ENCODE measurements around the gene KCNH3. TPM values are rescaled to one million over a fixed set of nuclear protein-coding genes. Genes with fewer than 3 reads are reported as not detected.

Gene KCNH3
- total RNA-seq, 2 experiments from 2014 or later = 0.06 to 0.57 TPM

- TF ChIP-seq EZH2phosphoT487 (IDR thresholded peaks at IDR 0.05; ENCODE audit: borderline replicate concordance, low read depth, low read length) (no peak), CTCF (conservative IDR thresholded peaks at IDR 0.05; ENCODE audit: low read length) (no peak)
- CTCF ChIA-PET (ENCODE audit: unreplicated experiment) = no interaction called here
- Histone ChIP-seq H3K36me3 (ENCODE audit: insufficient read depth, low read length) (peaks cover 48% of the 10 kb centered on the region), H3K4me1 (ENCODE audit: insufficient read depth, low read length, poor library complexity, severe bottlenecking) (peaks cover 18% of the 10 kb centered on the region), H3K9me3 (ENCODE audit: low read length) (no peaks in the 10 kb centered on the region), H3K79me2 (ENCODE audit: insufficient read depth, low read depth, low read length) (peaks cover 28% of the 10 kb centered on the region), H3K4me3 (ENCODE audit: low read depth, low read length, poor library complexity, severe bottlenecking) (no peak overlapping the region), H3K27ac (ENCODE audit: low read depth, low read length, poor library complexity, severe bottlenecking) (no peak overlapping the region), H3K4me2 (ENCODE audit: low read length) (no peak overlapping the region), H3K9me2 (ENCODE audit: insufficient read depth, low read length) (no peaks in the 10 kb centered on the region), H4K20me1 (ENCODE audit: insufficient read depth, low read length) (no peaks in the 10 kb centered on the region), H2AFZ (ENCODE audit: low read length) (no peak overlapping the region)
- intact Hi-C loops (cut with micrococcal nuclease; ENCODE audit: unreplicated experiment) = no loop called here
- BruUV-seq (replicated peaks) = no TSS peak
- no peak for DNase-seq (ENCODE audit: low spot score)
- POLR2A ChIA-PET = interaction anchor here (0.5 kb wide), 1 partner anchor 451 kb away, joined by 5 read pairs; no protein-coding TSS in a partner anchor
These were observed 26.8 kb downstream of the KCNH3 start for GRCh38 chr12:49565406-49566265.

- intact Hi-C loops (cut with micrococcal nuclease; ENCODE audit: unreplicated experiment) = no loop called here
- Histone ChIP-seq H3K36me3 (ENCODE audit: insufficient read depth, low read length) (peaks cover 43% of the 10 kb centered on the region), H3K27ac (ENCODE audit: low read depth, low read length, poor library complexity, severe bottlenecking) (no peak overlapping the region), H2AFZ (ENCODE audit: low read length) (no peak overlapping the region), H3K79me2 (ENCODE audit: insufficient read depth, low read depth, low read length) (peaks cover 28% of the 10 kb centered on the region), H3K9me3 (ENCODE audit: low read length) (no peaks in the 10 kb centered on the region), H3K9me2 (ENCODE audit: insufficient read depth, low read length) (no peaks in the 10 kb centered on the region), H4K20me1 (ENCODE audit: insufficient read depth, low read length) (no peaks in the 10 kb centered on the region), H3K4me3 (ENCODE audit: low read depth, low read length, poor library complexity, severe bottlenecking) (peak overlapping the region; percentile 94), H3K4me2 (ENCODE audit: low read length) (peak overlapping the region; percentile 91), H3K4me1 (ENCODE audit: insufficient read depth, low read length, poor library complexity, severe bottlenecking) (peaks cover 19% of the 10 kb centered on the region)
- no TSS peak for BruUV-seq (replicated peaks)
- no peak for DNase-seq (ENCODE audit: low spot score)
- CTCF ChIA-PET (ENCODE audit: unreplicated experiment) = interaction anchor here (1.3 kb wide), 1 partner anchor 35 kb away, joined by 3 read pairs; no protein-coding TSS in a partner anchor
- TF ChIP-seq EZH2phosphoT487 (IDR thresholded peaks at IDR 0.05; ENCODE audit: borderline replicate concordance, low read depth, low read length) (no peak), CTCF (conservative IDR thresholded peaks at IDR 0.05; ENCODE audit: low read length) (no peak)
- POLR2A ChIA-PET = interaction anchor here (0.5 to 1.4 kb wide), 3 partner anchors 13 to 452 kb away, joined by 4 to 5 read pairs (median 5); partner anchors contain the start of gene SPATS2
These were observed 27.5 kb downstream of the KCNH3 start for GRCh38 chr12:49566361-49566760.

GRCh38 chr12:49567302-49567610 lies 28.4 kb downstream of the KCNH3 start:
- ChIA-PET POLR2A (interaction anchor here (0.6 to 1.4 kb wide), 3 partner anchors 14 to 561 kb away, joined by 3 to 5 read pairs (median 4); partner anchors contain the start of gene SPATS2), CTCF (ENCODE audit: unreplicated experiment) (interaction anchor here (1.3 kb wide), 1 partner anchor 34 kb away, joined by 3 read pairs; no protein-coding TSS in a partner anchor)
- Histone ChIP-seq H3K9me2 (ENCODE audit: insufficient read depth, low read length) (no peaks in the 10 kb centered on the region), H4K20me1 (ENCODE audit: insufficient read depth, low read length) (no peaks in the 10 kb centered on the region), H3K4me2 (ENCODE audit: low read length) (peak overlapping the region; percentile 91), H2AFZ (ENCODE audit: low read length) (peak overlapping the region; percentile 92), H3K79me2 (ENCODE audit: insufficient read depth, low read depth, low read length) (peaks cover 32% of the 10 kb centered on the region), H3K4me1 (ENCODE audit: insufficient read depth, low read length, poor library complexity, severe bottlenecking) (peaks cover 19% of the 10 kb centered on the region), H3K27ac (ENCODE audit: low read depth, low read length, poor library complexity, severe bottlenecking) (peak overlapping the region; percentile 54), H3K36me3 (ENCODE audit: insufficient read depth, low read length) (peaks cover 45% of the 10 kb centered on the region), H3K9me3 (ENCODE audit: low read length) (no peaks in the 10 kb centered on the region), H3K4me3 (ENCODE audit: low read depth, low read length, poor library complexity, severe bottlenecking) (peak overlapping the region; percentile 94)
- no TSS peak for BruUV-seq (replicated peaks)
- TF ChIP-seq CTCF (conservative IDR thresholded peaks at IDR 0.05; ENCODE audit: low read length) (no peak), EZH2phosphoT487 (IDR thresholded peaks at IDR 0.05; ENCODE audit: borderline replicate concordance, low read depth, low read length) (no peak)
- DNase-seq (ENCODE audit: low spot score) = no peak
- intact Hi-C loops (cut with micrococcal nuclease; ENCODE audit: unreplicated experiment) = no loop called here
